ENCODE data around the gene UGGT2. TPM values are rescaled to one million over a fixed set of nuclear protein-coding genes. Genes with fewer than 3 reads are reported as not detected.
"Not testable (repeated sequence)": the region's sequence is repeated elsewhere in the genome, so short reads cannot be mapped to it uniquely, and the experiment has no call there.

The UGGT2 gene
- polyA plus RNA-seq, 1 experiment = 30.5 TPM

GRCh38 chr13:96068729-96069128, 15.5 kb upstream of the UGGT2 start:
- TF ChIP-seq CTCF (IDR thresholded peaks at IDR 0.05; ENCODE audit: low read depth, low read length) = no peak
- Histone ChIP-seq H3K27ac (ENCODE audit: low read depth, low read length) (no peak overlapping the region), H3K9me3 (ENCODE audit: control insufficient read depth, insufficient read depth, low read length) (no peaks in the 10 kb centered on the region), H3K27me3 (ENCODE audit: control insufficient read depth, insufficient read depth, low read length) (peaks cover 6% of the 10 kb centered on the region), H3K4me3 (ENCODE audit: low read depth, low read length) (no peak overlapping the region)
- CTCF ChIA-PET = no interaction called here
- POLR2A ChIA-PET = no interaction called here
- DNase-seq (ENCODE audit: low read depth, low spot score) = no peak

- ChIA-PET CTCF (interaction anchor here (0.8 to 2.6 kb wide), 2 partner anchors 8 to 9 kb away, joined by 3 to 16 read pairs; no protein-coding TSS in a partner anchor), POLR2A (no interaction called here)
- TF ChIP-seq CTCF (IDR thresholded peaks at IDR 0.05; ENCODE audit: low read depth, low read length) = no peak
- H3K27me3 ChIP-seq (ENCODE audit: control insufficient read depth, insufficient read depth, low read length) = peaks cover 8% of the 10 kb centered on the region
- no peak overlapping the region for H3K27ac ChIP-seq (ENCODE audit: low read depth, low read length)
- no peaks in the 10 kb centered on the region for H3K9me3 ChIP-seq (ENCODE audit: control insufficient read depth, insufficient read depth, low read length)
- no peak overlapping the region for H3K4me3 ChIP-seq (ENCODE audit: low read depth, low read length)
- no peak for DNase-seq (ENCODE audit: low read depth, low spot score)
Measured at GRCh38 chr13:96065849-96066248, 12.6 kb upstream of the UGGT2 start.

- no peaks in the 10 kb centered on the region for H3K27me3 ChIP-seq (ENCODE audit: control insufficient read depth, insufficient read depth, low read length)
- CTCF ChIA-PET = interaction anchor here (1.0 to 1.5 kb wide), 2 partner anchors 20 to 33 kb away, joined by 3 to 8 read pairs; no protein-coding TSS in a partner anchor
- peak; percentile 20 for DNase-seq (ENCODE audit: low read depth, low spot score)
- H3K27ac ChIP-seq (ENCODE audit: low read depth, low read length) = peak overlapping the region; percentile 62
- POLR2A ChIA-PET = interaction anchor here (0.6 to 1.3 kb wide), 6 partner anchors 9 to 376 kb away, joined by 3 to 5 read pairs (median 3); partner anchors contain the start of gene DNAJC3
- no peaks in the 10 kb centered on the region for H3K9me3 ChIP-seq (ENCODE audit: control insufficient read depth, insufficient read depth, low read length)
- TF ChIP-seq CTCF (IDR thresholded peaks at IDR 0.05; ENCODE audit: low read depth, low read length) = no peak
- H3K4me3 ChIP-seq (ENCODE audit: low read depth, low read length) = peak overlapping the region; percentile 96
Measured at GRCh38 chr13:96052656-96053002, 572 bp downstream of the UGGT2 start.

GRCh38 chr13:96051946-96052345, 1.3 kb downstream of the UGGT2 start:
- H3K27me3 ChIP-seq (ENCODE audit: control insufficient read depth, insufficient read depth, low read length); CTCF ChIA-PET; DNase-seq (ENCODE audit: low read depth, low spot score); H3K4me3 ChIP-seq (ENCODE audit: low read depth, low read length); H3K27ac ChIP-seq (ENCODE audit: low read depth, low read length); H3K9me3 ChIP-seq (ENCODE audit: control insufficient read depth, insufficient read depth, low read length): not testable (repeated sequence)
- POLR2A ChIA-PET = interaction anchor here (1.3 kb wide), 1 partner anchor 13 kb away, joined by 3 read pairs; no protein-coding TSS in a partner anchor

- H3K27me3 ChIP-seq (ENCODE audit: control insufficient read depth, insufficient read depth, low read length); H3K27ac ChIP-seq (ENCODE audit: low read depth, low read length); H3K9me3 ChIP-seq (ENCODE audit: control insufficient read depth, insufficient read depth, low read length); H3K4me3 ChIP-seq (ENCODE audit: low read depth, low read length); CTCF ChIA-PET; POLR2A ChIA-PET; DNase-seq (ENCODE audit: low read depth, low spot score): not testable (repeated sequence)
Measured at GRCh38 chr13:96051491-96051890, 1.7 kb downstream of the UGGT2 start.

- H3K9me3 ChIP-seq (ENCODE audit: control insufficient read depth, insufficient read depth, low read length); H3K4me3 ChIP-seq (ENCODE audit: low read depth, low read length); DNase-seq (ENCODE audit: low read depth, low spot score); CTCF ChIA-PET; POLR2A ChIA-PET; H3K27ac ChIP-seq (ENCODE audit: low read depth, low read length); H3K27me3 ChIP-seq (ENCODE audit: control insufficient read depth, insufficient read depth, low read length): not testable (repeated sequence)
Measured at GRCh38 chr13:96050955-96051354, 2.2 kb downstream of the UGGT2 start.

GRCh38 chr13:96046449-96047126, 6.6 kb downstream of the UGGT2 start:
- POLR2A ChIA-PET; H3K27ac ChIP-seq (ENCODE audit: low read depth, low read length); H3K4me3 ChIP-seq (ENCODE audit: low read depth, low read length); H3K27me3 ChIP-seq (ENCODE audit: control insufficient read depth, insufficient read depth, low read length); CTCF ChIA-PET; DNase-seq (ENCODE audit: low read depth, low spot score); H3K9me3 ChIP-seq (ENCODE audit: control insufficient read depth, insufficient read depth, low read length): not testable (repeated sequence)

Data from AG04450 (cell line).